HG03354 (cell line): ENCODE data around the gene KCTD11.

ENCODE experiments used
- ATAC-seq: cut with Tn5 transposase; IDR thresholded peaks from one replicate; pipeline ENCODE4 v1.9.1; 2021; ENCODE audit warnings: mild to moderate bottlenecking; ENCODE audit not compliant: unreplicated experiment, poor library complexity, severe bottlenecking

KCTD11 gene

DNA sequence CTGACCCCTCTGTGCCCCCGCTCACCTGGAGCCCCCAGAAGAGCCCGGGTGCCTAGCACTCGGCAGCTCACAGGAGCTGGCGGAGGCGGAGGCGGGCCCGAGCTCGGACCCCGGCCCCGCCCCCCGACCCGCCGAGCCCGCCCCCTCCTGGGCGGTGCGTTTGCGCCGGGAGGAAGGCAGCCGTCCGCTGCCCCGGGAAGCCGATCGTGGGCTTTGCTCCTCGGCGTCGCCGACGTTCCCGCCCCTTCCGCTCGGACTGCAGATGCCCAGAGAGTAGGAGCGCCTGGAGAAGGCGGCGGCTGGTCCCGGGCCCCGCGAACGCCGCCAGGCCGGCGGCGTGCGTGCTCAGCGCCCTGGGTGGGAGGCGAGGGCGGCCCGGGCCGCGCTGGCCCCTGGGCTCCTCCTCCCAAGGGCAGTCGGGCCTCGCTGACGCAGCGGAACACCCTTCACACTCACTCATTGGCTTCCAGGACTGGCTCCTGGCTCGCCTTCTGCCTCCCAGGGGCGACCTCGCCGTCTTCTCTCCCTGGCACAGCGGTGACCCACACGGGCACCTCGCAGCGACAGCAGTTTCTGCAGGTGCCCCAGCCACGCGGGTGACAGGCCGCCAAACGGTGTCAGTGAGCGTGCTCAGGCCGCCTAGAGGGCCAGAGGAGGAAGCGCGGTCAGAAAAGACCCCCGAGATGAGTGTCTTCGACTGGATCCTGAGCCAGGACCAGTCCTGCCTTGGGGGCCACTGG is 42.7 kb downstream of the KCTD11 start, which contains the start of gene PLSCR3:
Gene PLSCR3, minus strand, starts transcription at position 74 of the 740 bp plus-strand sequence. CDS start 415 bp downstream, outside the sequence.
- peak; percentile 80 for ATAC-seq

DNA sequence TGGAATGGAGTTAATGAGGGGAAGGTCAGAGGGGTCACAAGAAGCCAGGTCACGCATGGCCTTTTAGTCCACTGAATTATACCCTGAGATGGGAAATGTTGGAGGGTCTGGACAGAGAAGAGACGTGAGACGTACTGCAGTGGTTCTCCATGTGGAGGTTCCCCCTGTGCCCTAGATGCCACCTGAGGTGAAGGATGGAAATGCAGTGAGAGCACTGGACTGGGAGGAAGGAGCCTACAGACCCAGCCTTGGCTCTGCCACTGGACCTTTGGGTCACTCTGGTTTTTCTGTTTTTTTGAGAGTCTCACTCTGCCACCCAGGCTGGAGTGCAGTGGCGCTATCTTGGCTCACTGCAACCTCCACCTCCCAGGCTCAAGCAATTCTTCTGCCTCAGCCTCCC is 44.2 kb downstream of the KCTD11 start:
- no peak for ATAC-seq

GRCh38 chr17:7398612-7399011 is 46.6 kb downstream of the KCTD11 start:
- no peak for ATAC-seq

DNA sequence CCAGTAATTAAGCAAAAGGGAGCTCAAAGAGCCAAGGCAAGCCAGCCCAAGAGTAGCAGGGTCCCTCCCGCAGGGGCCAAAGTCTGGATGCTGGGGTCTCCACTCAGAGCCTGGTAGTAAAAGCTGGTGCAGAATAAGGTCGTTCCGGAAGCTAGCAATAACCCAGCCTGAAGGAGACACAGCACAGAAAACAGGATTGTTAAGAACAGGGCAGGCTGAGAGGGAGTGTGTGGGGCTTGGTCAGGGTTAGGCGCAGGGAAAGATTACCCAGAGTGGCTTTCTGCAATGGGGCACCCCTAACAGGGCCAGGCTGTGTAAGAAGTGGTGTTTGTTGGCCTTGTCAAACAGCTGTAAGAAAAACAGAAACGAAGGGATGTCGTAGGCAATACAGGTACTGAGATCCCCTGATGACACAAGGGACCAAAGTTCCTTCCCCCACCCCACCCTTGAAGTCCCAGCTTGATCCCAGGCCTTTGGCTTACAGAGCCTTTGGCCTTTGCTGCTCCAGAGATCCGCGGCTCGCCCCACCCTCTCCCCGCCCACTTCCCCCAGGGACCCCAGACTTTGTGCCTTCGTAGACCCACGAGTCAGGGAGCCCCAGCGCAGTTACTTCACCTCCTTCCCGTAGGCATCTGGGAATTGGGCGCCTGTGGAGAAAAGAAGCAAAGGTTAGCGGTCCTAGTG is 51.2 kb downstream of the KCTD11 start:
- ATAC-seq, result no peak

GRCh38 chr17:7403727-7403976 is 51.7 kb downstream of the KCTD11 start:
- ATAC-seq, result no peak

DNA sequence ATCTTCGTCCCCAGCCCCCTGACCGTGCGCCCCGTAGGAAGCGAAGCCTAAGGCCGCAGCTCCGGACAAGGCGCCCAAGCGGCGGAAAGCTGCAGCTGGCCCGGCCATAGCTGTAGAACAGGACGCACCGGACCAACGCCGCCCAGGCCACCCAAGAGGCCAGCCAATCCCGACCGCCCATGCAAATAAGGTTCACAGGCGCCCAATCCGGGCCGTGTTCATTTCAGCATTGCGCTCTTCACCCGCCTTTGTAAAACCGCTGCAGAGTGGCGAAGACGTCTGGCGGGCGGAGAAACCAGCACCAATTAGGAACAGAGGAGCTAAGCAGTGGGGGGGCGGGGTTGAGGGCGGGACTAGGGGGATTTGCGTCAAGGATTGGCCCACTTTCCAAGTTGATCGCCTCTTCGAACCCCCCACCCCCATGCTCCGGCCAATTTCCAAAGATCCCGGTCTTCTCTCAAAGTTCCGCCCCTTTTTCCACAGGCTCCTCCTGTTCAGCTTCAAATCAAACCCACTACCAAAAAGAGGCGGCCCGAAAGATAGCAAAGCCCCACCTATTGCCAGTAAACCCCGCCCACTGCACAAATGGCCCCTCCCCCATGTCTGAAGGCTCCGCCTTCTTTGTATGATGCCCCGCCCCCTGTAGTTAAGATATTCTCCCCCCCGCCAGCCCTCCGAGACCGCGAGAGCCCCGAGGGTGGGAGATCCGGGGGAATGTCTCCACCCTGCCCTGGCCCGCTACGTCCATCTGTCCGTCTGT is 52.2 kb downstream of the KCTD11 start, which contains the start of gene TMEM256:
Gene TMEM256, minus strand, starts transcription at position 121 of the 760 bp plus-strand sequence. Its CDS starts 13 bp downstream, at position 108.
- ATAC-seq, result peak; percentile 95
